ENCODE measurements around the gene OSCP1.

DNA sequence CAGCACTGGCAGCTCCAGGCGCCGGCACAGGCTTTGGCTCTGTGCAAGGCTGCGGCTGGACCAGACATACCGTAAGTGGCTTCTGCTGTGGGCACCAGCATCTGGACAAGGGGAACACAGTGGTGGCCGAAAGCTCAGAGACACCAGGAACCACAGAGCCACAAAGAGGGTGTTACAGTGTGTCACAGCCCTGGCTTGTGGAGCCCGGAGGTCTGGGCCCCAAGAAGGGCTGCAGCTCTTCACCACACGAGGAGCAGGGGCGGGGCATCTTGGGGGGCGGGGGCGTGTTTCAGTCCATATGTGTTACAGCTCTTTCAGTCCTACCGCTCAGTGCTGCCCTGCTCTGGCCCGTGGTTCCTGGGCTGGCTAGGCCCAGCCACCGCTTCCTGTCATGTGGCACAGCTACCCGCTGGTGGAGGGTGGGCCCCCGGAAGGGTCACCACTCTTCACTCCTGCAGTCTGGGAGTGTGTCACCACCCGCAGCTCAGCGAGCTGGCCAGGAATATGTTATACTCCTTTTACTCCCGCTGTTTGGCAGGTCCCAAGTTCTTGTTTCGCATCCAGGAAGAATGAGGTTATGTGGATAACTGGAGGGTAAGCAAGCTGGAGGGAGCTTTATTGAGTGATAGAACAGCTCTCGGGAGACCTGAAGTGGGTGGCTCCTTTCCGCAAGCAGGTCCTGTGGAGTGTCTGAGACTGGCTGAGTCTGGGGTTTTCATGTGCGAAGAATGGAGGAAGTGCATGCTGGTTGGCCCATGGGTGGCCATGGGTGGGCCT is 49.2 kb downstream of the OSCP1 start:
- TF ChIP-seq, protein P1, sequence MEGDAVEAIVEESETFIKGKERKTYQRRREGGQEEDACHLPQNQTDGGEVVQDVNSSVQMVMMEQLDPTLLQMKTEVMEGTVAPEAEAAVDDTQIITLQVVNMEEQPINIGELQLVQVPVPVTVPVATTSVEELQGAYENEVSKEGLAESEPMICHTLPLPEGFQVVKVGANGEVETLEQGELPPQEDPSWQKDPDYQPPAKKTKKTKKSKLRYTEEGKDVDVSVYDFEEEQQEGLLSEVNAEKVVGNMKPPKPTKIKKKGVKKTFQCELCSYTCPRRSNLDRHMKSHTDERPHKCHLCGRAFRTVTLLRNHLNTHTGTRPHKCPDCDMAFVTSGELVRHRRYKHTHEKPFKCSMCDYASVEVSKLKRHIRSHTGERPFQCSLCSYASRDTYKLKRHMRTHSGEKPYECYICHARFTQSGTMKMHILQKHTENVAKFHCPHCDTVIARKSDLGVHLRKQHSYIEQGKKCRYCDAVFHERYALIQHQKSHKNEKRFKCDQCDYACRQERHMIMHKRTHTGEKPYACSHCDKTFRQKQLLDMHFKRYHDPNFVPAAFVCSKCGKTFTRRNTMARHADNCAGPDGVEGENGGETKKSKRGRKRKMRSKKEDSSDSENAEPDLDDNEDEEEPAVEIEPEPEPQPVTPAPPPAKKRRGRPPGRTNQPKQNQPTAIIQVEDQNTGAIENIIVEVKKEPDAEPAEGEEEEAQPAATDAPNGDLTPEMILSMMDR (conservative IDR thresholded peaks at IDR 0.05; ENCODE audit: low read depth, low read length): no peak
- TF ChIP-seq EZH2 (IDR thresholded peaks at IDR 0.05; ENCODE audit: low read length, unreplicated experiment) (no peak), EZH2phosphoT487 (IDR thresholded peaks at IDR 0.05; ENCODE audit: borderline replicate concordance, low read length) (no peak)

All from PC-3 (cell line).